ENCODE data around the gene LHPP.

Gene LHPP

GRCh38 chr10:124632566-124632965, 170.9 kb downstream of the LHPP start:
- H2BK15ac ChIP-seq (replicated peaks; ENCODE audit: low read depth): no peak overlapping the region
- no peak overlapping the region for H3K18ac ChIP-seq (ENCODE audit: low read length)
- DNase-seq: no peak
- H3K36me3 ChIP-seq (ENCODE audit: control insufficient read depth, insufficient read depth, low read length): no peaks in the 10 kb centered on the region
- no peak overlapping the region for H3K56ac ChIP-seq (ENCODE audit: low read length)
- H3K23ac ChIP-seq (ENCODE audit: low read length): no peak overlapping the region
- no peak overlapping the region for H4K8ac ChIP-seq (ENCODE audit: low read depth, low read length)
- H4K5ac ChIP-seq (ENCODE audit: low read length): no peak overlapping the region
- no peaks in the 10 kb centered on the region for H3K79me2 ChIP-seq (ENCODE audit: control insufficient read depth, insufficient read depth, low read length)
- H2BK5ac ChIP-seq (ENCODE audit: low read length): no peak overlapping the region
- H2AK5ac ChIP-seq (ENCODE audit: low read length): no peak overlapping the region
- peaks cover 1% of the 10 kb centered on the region for H3K79me1 ChIP-seq (ENCODE audit: low read length)
- H3K27me3 ChIP-seq (ENCODE audit: insufficient read depth, low read length, poor library complexity): no peaks in the 10 kb centered on the region
- no peak overlapping the region for H2BK120ac ChIP-seq (ENCODE audit: low read depth, low read length)
- H3K4me3 ChIP-seq (ENCODE audit: low read length): no peak overlapping the region
- H3K9ac ChIP-seq (ENCODE audit: low read length): no peak overlapping the region
- no peaks in the 10 kb centered on the region for H3K4me1 ChIP-seq (ENCODE audit: control insufficient read depth, low read depth, low read length)
- no peak overlapping the region for H3K27ac ChIP-seq (ENCODE audit: low read depth, low read length)
- WGBS (ENCODE audit: extremely low coverage, insufficient coverage, low lambda C conversion rate): no CpG with 5 or more reads among the region's 10 CpGs
- no peak overlapping the region for H3K4ac ChIP-seq (ENCODE audit: low read depth, low read length)
- H3K4me2 ChIP-seq (ENCODE audit: low read length): no peak overlapping the region

GRCh38 chr10:124636271-124636995, 174.8 kb downstream of the LHPP start:
- H3K4me2 ChIP-seq (ENCODE audit: low read length): no peak overlapping the region
- no peak overlapping the region for H2AK5ac ChIP-seq (ENCODE audit: low read length)
- no peaks in the 10 kb centered on the region for H3K79me2 ChIP-seq (ENCODE audit: control insufficient read depth, insufficient read depth, low read length)
- H3K23ac ChIP-seq (ENCODE audit: low read length): no peak overlapping the region
- H4K8ac ChIP-seq (ENCODE audit: low read depth, low read length): no peak overlapping the region
- no CpG with 5 or more reads among the region's 19 CpGs for WGBS (ENCODE audit: extremely low coverage, insufficient coverage, low lambda C conversion rate)
- H3K4me1 ChIP-seq (ENCODE audit: control insufficient read depth, low read depth, low read length): no peaks in the 10 kb centered on the region
- H3K27ac ChIP-seq (ENCODE audit: low read depth, low read length): no peak overlapping the region
- H3K36me3 ChIP-seq (ENCODE audit: control insufficient read depth, insufficient read depth, low read length): no peaks in the 10 kb centered on the region
- no peaks in the 10 kb centered on the region for H3K27me3 ChIP-seq (ENCODE audit: insufficient read depth, low read length, poor library complexity)
- no peak overlapping the region for H3K4ac ChIP-seq (ENCODE audit: low read depth, low read length)
- no peak overlapping the region for H3K18ac ChIP-seq (ENCODE audit: low read length)
- no peak overlapping the region for H3K4me3 ChIP-seq (ENCODE audit: low read length)
- H3K79me1 ChIP-seq (ENCODE audit: low read length): peaks cover 3% of the 10 kb centered on the region
- no peak for DNase-seq
- no peak overlapping the region for H2BK120ac ChIP-seq (ENCODE audit: low read depth, low read length)
- H2BK5ac ChIP-seq (ENCODE audit: low read length): no peak overlapping the region
- no peak overlapping the region for H3K9ac ChIP-seq (ENCODE audit: low read length)
- H3K56ac ChIP-seq (ENCODE audit: low read length): no peak overlapping the region
- no peak overlapping the region for H2BK15ac ChIP-seq (replicated peaks; ENCODE audit: low read depth)
- H4K5ac ChIP-seq (ENCODE audit: low read length): no peak overlapping the region

GRCh38 chr10:124637091-124637700, 175.6 kb downstream of the LHPP start:
- Histone ChIP-seq H3K27ac (ENCODE audit: low read depth, low read length) (no peak overlapping the region), H3K4ac (ENCODE audit: low read depth, low read length) (no peak overlapping the region), H3K79me1 (ENCODE audit: low read length) (peaks cover 3% of the 10 kb centered on the region), H3K23ac (ENCODE audit: low read length) (no peak overlapping the region), H3K9ac (ENCODE audit: low read length) (no peak overlapping the region), H3K18ac (ENCODE audit: low read length) (no peak overlapping the region), H2BK15ac (replicated peaks; ENCODE audit: low read depth) (no peak overlapping the region), H4K5ac (ENCODE audit: low read length) (no peak overlapping the region), H3K36me3 (ENCODE audit: control insufficient read depth, insufficient read depth, low read length) (no peaks in the 10 kb centered on the region), H3K56ac (ENCODE audit: low read length) (no peak overlapping the region), H2AK5ac (ENCODE audit: low read length) (no peak overlapping the region), H2BK120ac (ENCODE audit: low read depth, low read length) (no peak overlapping the region), H3K27me3 (ENCODE audit: insufficient read depth, low read length, poor library complexity) (no peaks in the 10 kb centered on the region), H3K79me2 (ENCODE audit: control insufficient read depth, insufficient read depth, low read length) (no peaks in the 10 kb centered on the region), H3K4me1 (ENCODE audit: control insufficient read depth, low read depth, low read length) (no peaks in the 10 kb centered on the region), H2BK5ac (ENCODE audit: low read length) (no peak overlapping the region), H3K4me3 (ENCODE audit: low read length) (no peak overlapping the region), H3K4me2 (ENCODE audit: low read length) (no peak overlapping the region), H4K8ac (ENCODE audit: low read depth, low read length) (no peak overlapping the region)
- no peak for DNase-seq
- no CpG with 5 or more reads among the region's 14 CpGs for WGBS (ENCODE audit: extremely low coverage, insufficient coverage, low lambda C conversion rate)

- Histone ChIP-seq H3K36me3 (ENCODE audit: control insufficient read depth, insufficient read depth, low read length) (no peaks in the 10 kb centered on the region), H4K8ac (ENCODE audit: low read depth, low read length) (no peak overlapping the region), H4K5ac (ENCODE audit: low read length) (no peak overlapping the region), H3K79me1 (ENCODE audit: low read length) (peaks cover 2% of the 10 kb centered on the region), H3K23ac (ENCODE audit: low read length) (no peak overlapping the region), H3K4ac (ENCODE audit: low read depth, low read length) (no peak overlapping the region), H2AK5ac (ENCODE audit: low read length) (no peak overlapping the region), H2BK15ac (replicated peaks; ENCODE audit: low read depth) (no peak overlapping the region), H3K18ac (ENCODE audit: low read length) (no peak overlapping the region), H3K4me2 (ENCODE audit: low read length) (no peak overlapping the region), H3K4me3 (ENCODE audit: low read length) (no peak overlapping the region), H3K56ac (ENCODE audit: low read length) (no peak overlapping the region), H3K9ac (ENCODE audit: low read length) (no peak overlapping the region), H3K4me1 (ENCODE audit: control insufficient read depth, low read depth, low read length) (no peaks in the 10 kb centered on the region), H3K27ac (ENCODE audit: low read depth, low read length) (no peak overlapping the region), H3K79me2 (ENCODE audit: control insufficient read depth, insufficient read depth, low read length) (no peaks in the 10 kb centered on the region), H2BK5ac (ENCODE audit: low read length) (no peak overlapping the region), H2BK120ac (ENCODE audit: low read depth, low read length) (no peak overlapping the region), H3K27me3 (ENCODE audit: insufficient read depth, low read length, poor library complexity) (no peaks in the 10 kb centered on the region)
- no peak for DNase-seq
- no CpG with 5 or more reads among the region's 8 CpGs for WGBS (ENCODE audit: extremely low coverage, insufficient coverage, low lambda C conversion rate)
Measured at GRCh38 chr10:124637746-124638145, 176.1 kb downstream of the LHPP start.

GRCh38 chr10:124639206-124639605, 177.6 kb downstream of the LHPP start:
- no peak overlapping the region for H3K56ac ChIP-seq (ENCODE audit: low read length)
- H3K27me3 ChIP-seq (ENCODE audit: insufficient read depth, low read length, poor library complexity): no peaks in the 10 kb centered on the region
- H4K5ac ChIP-seq (ENCODE audit: low read length): no peak overlapping the region
- H3K27ac ChIP-seq (ENCODE audit: low read depth, low read length): no peak overlapping the region
- H4K8ac ChIP-seq (ENCODE audit: low read depth, low read length): no peak overlapping the region
- no peak overlapping the region for H3K9ac ChIP-seq (ENCODE audit: low read length)
- H3K4me3 ChIP-seq (ENCODE audit: low read length): no peak overlapping the region
- peaks cover 2% of the 10 kb centered on the region for H3K79me1 ChIP-seq (ENCODE audit: low read length)
- no peaks in the 10 kb centered on the region for H3K79me2 ChIP-seq (ENCODE audit: control insufficient read depth, insufficient read depth, low read length)
- no peak overlapping the region for H2AK5ac ChIP-seq (ENCODE audit: low read length)
- no peak overlapping the region for H3K4ac ChIP-seq (ENCODE audit: low read depth, low read length)
- H2BK120ac ChIP-seq (ENCODE audit: low read depth, low read length): no peak overlapping the region
- no peak for DNase-seq
- H2BK5ac ChIP-seq (ENCODE audit: low read length): no peak overlapping the region
- no CpG with 5 or more reads among the region's 6 CpGs for WGBS (ENCODE audit: extremely low coverage, insufficient coverage, low lambda C conversion rate)
- H3K4me2 ChIP-seq (ENCODE audit: low read length): no peak overlapping the region
- H2BK15ac ChIP-seq (replicated peaks; ENCODE audit: low read depth): no peak overlapping the region
- H3K23ac ChIP-seq (ENCODE audit: low read length): no peak overlapping the region
- no peaks in the 10 kb centered on the region for H3K4me1 ChIP-seq (ENCODE audit: control insufficient read depth, low read depth, low read length)
- no peak overlapping the region for H3K18ac ChIP-seq (ENCODE audit: low read length)
- H3K36me3 ChIP-seq (ENCODE audit: control insufficient read depth, insufficient read depth, low read length): no peaks in the 10 kb centered on the region

Data from mesendoderm (in vitro differentiated cells).